ENCODE results near the gene WWOX. TPM values are rescaled to one million over a fixed set of nuclear protein-coding genes. Genes with fewer than 3 reads are reported as not detected.

Gene WWOX
- total RNA-seq, 2 donors from 2014 or later = 23.0 to 31.7 TPM

GRCh38 chr16:78118469-78119025, 19.1 kb downstream of the WWOX start:
- no peaks in the 10 kb centered on the region for H3K36me3 Mint-ChIP-seq
- H3K9me3 Mint-ChIP-seq = no peaks in the 10 kb centered on the region
- peaks cover 5% of the 10 kb centered on the region in 2 donors for H3K4me1 Mint-ChIP-seq (ENCODE audit: low read depth in 2 of 2)
- ATAC-seq (no peak), DNase-seq (ENCODE audit: low spot score) (no peak)
- no peak overlapping the region for H3K27ac Mint-ChIP-seq
- no peak overlapping the region for H3K4me3 Mint-ChIP-seq
- no peaks in the 10 kb centered on the region for H3K27me3 Mint-ChIP-seq

GRCh38 chr16:78122774-78123315, 23.4 kb downstream of the WWOX start:
- Mint-ChIP-seq H3K27ac (no peak overlapping the region), H3K4me1 (ENCODE audit: low read depth in 2 of 2) (peaks cover 3 to 12% of the 10 kb centered on the region in 2 donors), H3K4me3 (no peak overlapping the region), H3K27me3 (no peaks in the 10 kb centered on the region), H3K9me3 (no peaks in the 10 kb centered on the region), H3K36me3 (no peaks in the 10 kb centered on the region)
- DNase-seq (ENCODE audit: low spot score) (no peak), ATAC-seq (no peak)

- H3K27ac Mint-ChIP-seq = no peak overlapping the region
- no peaks in the 10 kb centered on the region for H3K27me3 Mint-ChIP-seq
- peaks cover 3 to 12% of the 10 kb centered on the region in 2 donors for H3K4me1 Mint-ChIP-seq (ENCODE audit: low read depth in 2 of 2)
- DNase-seq (ENCODE audit: low spot score) = no peak
- no peak for ATAC-seq
- no peaks in the 10 kb centered on the region for H3K36me3 Mint-ChIP-seq
- H3K4me3 Mint-ChIP-seq = no peak overlapping the region
- H3K9me3 Mint-ChIP-seq = no peaks in the 10 kb centered on the region
Measured at GRCh38 chr16:78125112-78125844, 25.8 kb downstream of the WWOX start.

- Mint-ChIP-seq H3K36me3 (no peaks in the 10 kb centered on the region), H3K9me3 (no peaks in the 10 kb centered on the region), H3K4me1 (ENCODE audit: low read depth in 2 of 2) (peaks cover 3 to 12% of the 10 kb centered on the region in 2 donors), H3K4me3 (no peak overlapping the region), H3K27me3 (no peaks in the 10 kb centered on the region), H3K27ac (no peak overlapping the region)
- no peak for DNase-seq (ENCODE audit: low spot score)
- no peak for ATAC-seq
Measured at GRCh38 chr16:78126662-78127061, 27.2 kb downstream of the WWOX start.

- H3K4me1 Mint-ChIP-seq (ENCODE audit: low read depth in 2 of 2) = peaks cover 3 to 12% of the 10 kb centered on the region in 2 donors
- H3K9me3 Mint-ChIP-seq = no peaks in the 10 kb centered on the region
- H3K27ac Mint-ChIP-seq = no peak overlapping the region
- no peaks in the 10 kb centered on the region for H3K27me3 Mint-ChIP-seq
- DNase-seq (ENCODE audit: low spot score) = no peak
- ATAC-seq = no peak
- H3K4me3 Mint-ChIP-seq = no peak overlapping the region
- H3K36me3 Mint-ChIP-seq = no peaks in the 10 kb centered on the region
Measured at GRCh38 chr16:78127130-78127529, 27.7 kb downstream of the WWOX start.

GRCh38 chr16:78128913-78129312, 29.5 kb downstream of the WWOX start:
- Mint-ChIP-seq H3K36me3 (no peaks in the 10 kb centered on the region), H3K4me1 (ENCODE audit: low read depth in 2 of 2) (peaks cover 0 to 8% of the 10 kb centered on the region in 2 donors), H3K27me3 (no peaks in the 10 kb centered on the region), H3K9me3 (no peaks in the 10 kb centered on the region), H3K4me3 (no peak overlapping the region), H3K27ac (no peak overlapping the region)
- ATAC-seq = no peak
- DNase-seq (ENCODE audit: low spot score) = no peak

- Mint-ChIP-seq H3K27ac (no peak overlapping the region), H3K9me3 (no peaks in the 10 kb centered on the region), H3K4me3 (no peak overlapping the region), H3K27me3 (no peaks in the 10 kb centered on the region), H3K4me1 (ENCODE audit: low read depth in 2 of 2) (peaks cover 0 to 8% of the 10 kb centered on the region in 2 donors), H3K36me3 (no peaks in the 10 kb centered on the region)
- ATAC-seq (no peak), DNase-seq (ENCODE audit: low spot score) (no peak)
Measured at GRCh38 chr16:78129349-78129748, 29.9 kb downstream of the WWOX start.

GRCh38 chr16:78130083-78130608, 30.7 kb downstream of the WWOX start:
- DNase-seq (ENCODE audit: low spot score) = no peak

GRCh38 chr16:78130950-78131349, 31.5 kb downstream of the WWOX start:
- no peak for ATAC-seq
- no peak for DNase-seq (ENCODE audit: low spot score)
- H3K4me1 Mint-ChIP-seq (ENCODE audit: low read depth in 2 of 2) = peaks cover 13 to 24% of the 10 kb centered on the region in 2 donors
- no peak overlapping the region for H3K27ac Mint-ChIP-seq
- H3K9me3 Mint-ChIP-seq = no peaks in the 10 kb centered on the region
- no peaks in the 10 kb centered on the region for H3K27me3 Mint-ChIP-seq
- no peaks in the 10 kb centered on the region for H3K36me3 Mint-ChIP-seq
- H3K4me3 Mint-ChIP-seq = no peak overlapping the region

More at GRCh38 chr16:78130083-78130608, 30.7 kb downstream of the WWOX start:
- H3K36me3 Mint-ChIP-seq = no peaks in the 10 kb centered on the region
- peaks cover 7 to 16% of the 10 kb centered on the region in 2 donors for H3K4me1 Mint-ChIP-seq (ENCODE audit: low read depth in 2 of 2)
- H3K9me3 Mint-ChIP-seq = no peaks in the 10 kb centered on the region
- H3K27ac Mint-ChIP-seq = no peak overlapping the region
- no peak overlapping the region for H3K4me3 Mint-ChIP-seq
- H3K27me3 Mint-ChIP-seq = no peaks in the 10 kb centered on the region
- ATAC-seq = no peak

- Mint-ChIP-seq H3K27ac (no peak overlapping the region), H3K4me1 (ENCODE audit: low read depth in 2 of 2) (peaks cover 24 to 38% of the 10 kb centered on the region in 2 donors), H3K4me3 (no peak overlapping the region), H3K36me3 (no peaks in the 10 kb centered on the region), H3K9me3 (no peaks in the 10 kb centered on the region), H3K27me3 (no peaks in the 10 kb centered on the region)
- no peak for ATAC-seq
- DNase-seq (ENCODE audit: low spot score) = no peak
Measured at GRCh38 chr16:78133919-78134318, 34.5 kb downstream of the WWOX start.

GRCh38 chr16:78134944-78135619, 35.6 kb downstream of the WWOX start:
- Mint-ChIP-seq H3K36me3 (no peaks in the 10 kb centered on the region), H3K4me1 (ENCODE audit: low read depth in 2 of 2) (peaks cover 24 to 38% of the 10 kb centered on the region in 2 donors), H3K4me3 (peak overlapping the region; percentile 58), H3K9me3 (no peaks in the 10 kb centered on the region), H3K27me3 (no peaks in the 10 kb centered on the region), H3K27ac (peak overlapping the region; percentile 19 to 58)
- DNase-seq (ENCODE audit: low spot score) (no peak), ATAC-seq (peak in 1 of 2 donors; percentile 87)

GRCh38 chr16:78137179-78137578, 37.7 kb downstream of the WWOX start:
- Mint-ChIP-seq H3K4me1 (ENCODE audit: low read depth in 2 of 2) (peaks cover 24 to 38% of the 10 kb centered on the region in 2 donors), H3K9me3 (no peaks in the 10 kb centered on the region), H3K4me3 (no peak overlapping the region), H3K36me3 (no peaks in the 10 kb centered on the region), H3K27ac (no peak overlapping the region), H3K27me3 (no peaks in the 10 kb centered on the region)
- ATAC-seq (no peak), DNase-seq (ENCODE audit: low spot score) (no peak)

GRCh38 chr16:78137782-78138616, 38.5 kb downstream of the WWOX start:
- ATAC-seq (no peak), DNase-seq (ENCODE audit: low spot score) (no peak)
- Mint-ChIP-seq H3K4me3 (no peak overlapping the region), H3K27ac (no peak overlapping the region), H3K9me3 (no peaks in the 10 kb centered on the region), H3K27me3 (no peaks in the 10 kb centered on the region), H3K4me1 (ENCODE audit: low read depth in 2 of 2) (peaks cover 24 to 38% of the 10 kb centered on the region in 2 donors), H3K36me3 (no peaks in the 10 kb centered on the region)
